Measurements from ENCODE around the gene RSPO1. TPM values are rescaled to one million over a fixed set of nuclear protein-coding genes. Genes with fewer than 3 reads are reported as not detected.

Gene RSPO1
- polyA plus RNA-seq, 2 of the 4 experiments (the other 2 are of a cell fraction), result 0.12 TPM; not detected in 1

DNA sequence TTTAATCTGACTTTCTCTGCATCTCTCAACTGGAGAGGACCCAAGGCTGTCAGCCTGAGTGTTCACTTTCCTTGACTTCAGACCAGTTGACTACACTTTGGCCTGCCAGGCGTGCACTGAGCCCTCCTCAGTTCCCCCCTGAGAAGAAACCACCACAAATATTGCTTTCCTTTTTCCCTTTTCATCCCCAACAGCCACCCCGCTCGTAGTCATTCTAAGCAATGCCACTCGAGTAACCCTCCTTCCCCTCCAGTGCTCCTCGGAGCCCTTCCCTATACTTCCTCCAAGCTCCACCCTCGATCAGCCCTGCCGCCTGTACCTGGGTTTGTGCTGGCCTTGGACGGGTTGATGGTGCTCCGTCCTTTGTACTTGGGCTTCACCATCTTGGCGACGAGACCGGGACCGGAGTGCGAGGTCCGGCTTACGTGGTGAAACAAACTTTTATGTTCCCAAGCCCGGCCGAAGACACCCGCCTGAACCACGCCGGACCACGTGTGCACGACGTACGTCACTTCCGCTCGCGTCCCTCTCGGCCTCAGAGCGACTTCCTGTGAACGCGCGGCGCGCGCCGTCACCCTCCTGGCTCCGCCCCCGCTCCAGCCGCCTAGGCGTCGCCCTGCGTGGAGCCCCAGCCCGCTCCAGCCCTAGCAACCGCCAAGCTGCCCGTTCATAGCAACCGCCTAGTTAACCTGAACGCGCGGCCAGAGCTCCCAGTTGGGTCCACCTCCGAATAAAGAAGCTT, 39.1 kb downstream of the RSPO1 start, which contains the start of gene GNL2 (continued):
- TF ChIP-seq HMGXB4 (CRISPR knock-in tag; IDR thresholded peaks at IDR 0.05; ENCODE audit: borderline replicate concordance), result no peak
- no peak for TF ChIP-seq CEBPB (IDR thresholded peaks at IDR 0.05)
- no peak for TF ChIP-seq CBX2 (IDR thresholded peaks at IDR 0.05; ENCODE audit: borderline replicate concordance, low read depth)
- peak; percentile 29; the same call in 1 of the 2 replicates for TF ChIP-seq GATA3 (IDR thresholded peaks at IDR 0.05; ENCODE audit: borderline replicate concordance)
- no peak for TF ChIP-seq TP53 (CRISPR knock-in tag; IDR thresholded peaks at IDR 0.05)
- TF ChIP-seq, protein P1, sequence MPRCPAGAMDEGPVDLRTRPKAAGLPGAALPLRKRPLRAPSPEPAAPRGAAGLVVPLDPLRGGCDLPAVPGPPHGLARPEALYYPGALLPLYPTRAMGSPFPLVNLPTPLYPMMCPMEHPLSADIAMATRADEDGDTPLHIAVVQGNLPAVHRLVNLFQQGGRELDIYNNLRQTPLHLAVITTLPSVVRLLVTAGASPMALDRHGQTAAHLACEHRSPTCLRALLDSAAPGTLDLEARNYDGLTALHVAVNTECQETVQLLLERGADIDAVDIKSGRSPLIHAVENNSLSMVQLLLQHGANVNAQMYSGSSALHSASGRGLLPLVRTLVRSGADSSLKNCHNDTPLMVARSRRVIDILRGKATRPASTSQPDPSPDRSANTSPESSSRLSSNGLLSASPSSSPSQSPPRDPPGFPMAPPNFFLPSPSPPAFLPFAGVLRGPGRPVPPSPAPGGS (IDR thresholded peaks at IDR 0.05), result 0 out of 3 replicates have a peak, but pooled peaks have one; percentile 45
- no peak for TF ChIP-seq ELK1 (IDR thresholded peaks at IDR 0.05; ENCODE audit: low read depth, low read length)
- TF ChIP-seq KDM1A (IDR thresholded peaks at IDR 0.05; ENCODE audit: low read depth), result no peak
- no peak for TF ChIP-seq FOSL2 (IDR thresholded peaks at IDR 0.05)
- no peak for TF ChIP-seq FOSL2 (CRISPR knock-in tag; IDR thresholded peaks at IDR 0.05)
- no peak for TF ChIP-seq CTCF (IDR thresholded peaks at IDR 0.05)
- TF ChIP-seq CBX8 (IDR thresholded peaks at IDR 0.05), result no peak
- TF ChIP-seq JUNB (IDR thresholded peaks at IDR 0.05), result no peak
- TF ChIP-seq, protein P2, sequence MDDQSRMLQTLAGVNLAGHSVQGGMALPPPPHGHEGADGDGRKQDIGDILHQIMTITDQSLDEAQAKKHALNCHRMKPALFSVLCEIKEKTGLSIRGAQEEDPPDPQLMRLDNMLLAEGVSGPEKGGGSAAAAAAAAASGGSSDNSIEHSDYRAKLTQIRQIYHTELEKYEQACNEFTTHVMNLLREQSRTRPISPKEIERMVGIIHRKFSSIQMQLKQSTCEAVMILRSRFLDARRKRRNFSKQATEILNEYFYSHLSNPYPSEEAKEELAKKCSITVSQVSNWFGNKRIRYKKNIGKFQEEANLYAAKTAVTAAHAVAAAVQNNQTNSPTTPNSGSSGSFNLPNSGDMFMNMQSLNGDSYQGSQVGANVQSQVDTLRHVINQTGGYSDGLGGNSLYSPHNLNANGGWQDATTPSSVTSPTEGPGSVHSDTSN (IDR thresholded peaks at IDR 0.05), result no peak
- TF ChIP-seq FOSB (CRISPR knock-in tag; IDR thresholded peaks at IDR 0.05), result no peak
- TF ChIP-seq MAX (IDR thresholded peaks at IDR 0.05), result peak; percentile 98
- no peak for TF ChIP-seq ZC3H11A (IDR thresholded peaks at IDR 0.05)
- TF ChIP-seq MAZ (IDR thresholded peaks at IDR 0.05; ENCODE audit: borderline replicate concordance, low read depth, low read length), result no peak
- TF ChIP-seq TFCP2L1 (CRISPR knock-in tag; IDR thresholded peaks at IDR 0.05), result no peak
- TF ChIP-seq HES2 (IDR thresholded peaks at IDR 0.05), result no peak
- TF ChIP-seq EHF (CRISPR knock-in tag; IDR thresholded peaks at IDR 0.05), result no peak
- no peak for TF ChIP-seq MAFK (IDR thresholded peaks at IDR 0.05; ENCODE audit: partially characterized antibody)
- no peak for TF ChIP-seq NFE2L2 (conservative IDR thresholded peaks at IDR 0.05; ENCODE audit: low read length)
- TF ChIP-seq PHF8 (IDR thresholded peaks at IDR 0.05; ENCODE audit: borderline replicate concordance, low read depth), result peak; percentile 78
- TF ChIP-seq JUN (IDR thresholded peaks at IDR 0.05), result peak; percentile 54 to 71; a peak in 4 of 5 replicates
- no peak for TF ChIP-seq CHD2 (IDR thresholded peaks at IDR 0.05; ENCODE audit: low read length, partially characterized antibody)
- TF ChIP-seq RFX5 (IDR thresholded peaks at IDR 0.05), result no peak
- TF ChIP-seq HOXB13 (CRISPR knock-in tag; IDR thresholded peaks at IDR 0.05; ENCODE audit: low read depth), result no peak
- TF ChIP-seq, protein P3, sequence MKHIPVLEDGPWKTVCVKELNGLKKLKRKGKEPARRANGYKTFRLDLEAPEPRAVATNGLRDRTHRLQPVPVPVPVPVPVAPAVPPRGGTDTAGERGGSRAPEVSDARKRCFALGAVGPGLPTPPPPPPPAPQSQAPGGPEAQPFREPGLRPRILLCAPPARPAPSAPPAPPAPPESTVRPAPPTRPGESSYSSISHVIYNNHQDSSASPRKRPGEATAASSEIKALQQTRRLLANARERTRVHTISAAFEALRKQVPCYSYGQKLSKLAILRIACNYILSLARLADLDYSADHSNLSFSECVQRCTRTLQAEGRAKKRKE (CRISPR knock-in tag; IDR thresholded peaks at IDR 0.05; ENCODE audit: low read depth), result no peak
- TF ChIP-seq POLR2A (IDR thresholded peaks at IDR 0.05; ENCODE audit: low read length), result peak; percentile 90
- TF ChIP-seq SMC3 (IDR thresholded peaks at IDR 0.05), result no peak
